HG02981 (cell line): Measurements from ENCODE around the gene PIM2.

ENCODE experiments used
- ATAC-seq: cut with Tn5 transposase; IDR thresholded peaks from one replicate; pipeline ENCODE4 v1.9.1; 2021; ENCODE audit warnings: mild to moderate bottlenecking, moderate library complexity; ENCODE audit not compliant: unreplicated experiment

The PIM2 gene

DNA sequence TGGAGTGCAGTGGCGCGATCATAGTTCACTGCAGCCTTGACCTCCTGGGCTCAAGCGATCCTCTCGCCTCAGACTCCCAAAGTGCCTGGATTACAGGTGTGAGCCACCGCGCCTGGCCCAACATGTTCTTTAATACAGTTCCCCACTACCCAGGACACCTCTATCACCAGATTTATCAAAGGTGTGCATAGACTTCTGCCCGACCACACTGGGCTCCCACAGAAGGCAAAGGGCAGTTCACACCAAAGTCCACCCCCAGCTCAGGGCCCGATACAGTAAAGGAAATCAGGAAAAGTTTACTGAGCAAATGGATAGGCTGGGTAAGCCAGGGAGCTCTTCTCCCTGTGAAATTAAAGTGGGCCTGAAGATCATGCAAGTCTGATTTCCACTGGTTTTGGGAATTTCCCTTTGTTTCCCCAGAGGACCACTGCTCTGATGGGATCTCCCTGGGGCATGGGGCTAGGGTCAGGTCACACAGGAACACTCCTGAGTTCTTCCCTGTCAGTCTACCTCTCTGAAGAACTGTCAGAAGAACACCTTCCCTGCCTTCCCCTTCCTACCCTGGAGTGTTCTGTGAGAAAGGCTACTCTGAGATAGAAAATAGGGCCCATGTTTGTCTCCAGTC lies 17.7 kb upstream of the PIM2 start:
- no peak for ATAC-seq

DNA sequence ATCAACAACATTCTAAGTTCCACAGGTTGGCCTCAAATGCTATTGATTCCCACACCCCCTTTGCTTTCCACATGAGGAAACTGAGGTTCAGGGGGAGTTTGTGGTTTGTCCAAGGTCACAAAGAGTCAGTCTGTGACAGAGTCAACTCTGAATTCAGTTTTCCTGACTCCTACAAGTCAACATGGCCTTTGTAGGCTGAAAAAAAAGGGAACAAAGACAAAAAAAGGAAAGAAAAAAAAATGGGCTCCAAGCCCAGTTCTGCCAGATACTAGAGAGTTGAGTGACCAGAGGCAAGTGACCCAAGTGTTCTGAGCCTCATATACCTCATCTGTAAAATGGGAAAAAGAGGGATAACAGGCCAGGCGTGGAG lies 16.5 kb upstream of the PIM2 start:
- ATAC-seq, result no peak

DNA sequence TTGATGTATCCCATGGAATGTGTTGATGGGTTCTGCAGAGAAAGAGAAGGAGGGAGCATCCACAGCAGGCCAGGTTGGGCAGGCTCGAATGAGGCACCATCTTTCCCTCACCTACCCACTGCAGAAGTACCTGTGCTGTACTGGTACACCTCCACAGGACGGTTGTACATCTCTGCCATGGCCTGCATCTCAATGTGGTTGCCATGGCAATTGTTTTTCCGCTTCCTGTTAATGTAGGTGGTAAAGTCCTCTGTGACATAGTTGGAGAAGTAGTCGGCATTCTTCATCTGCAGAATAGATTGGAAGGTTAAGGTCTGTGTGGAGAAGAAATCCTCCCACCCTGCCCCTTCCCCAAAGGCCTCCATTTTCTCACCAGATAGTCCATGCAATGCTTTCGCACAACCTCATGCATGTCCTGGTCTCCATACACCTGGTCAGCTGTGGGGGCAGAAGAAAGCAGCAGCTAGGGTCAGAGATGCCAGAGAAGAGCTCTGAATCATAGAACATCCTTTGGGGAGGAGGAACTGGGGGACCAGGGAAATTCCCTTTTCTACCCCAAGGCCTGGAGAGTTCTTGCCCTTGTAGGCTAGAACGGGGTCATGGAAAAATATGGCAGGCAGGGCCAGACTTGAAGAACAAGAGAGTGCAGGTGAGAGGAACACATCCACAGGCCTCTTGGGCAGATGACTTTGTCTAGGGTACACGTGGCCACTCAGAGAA lies 15.9 kb upstream of the PIM2 start:
- ATAC-seq, result no peak

DNA sequence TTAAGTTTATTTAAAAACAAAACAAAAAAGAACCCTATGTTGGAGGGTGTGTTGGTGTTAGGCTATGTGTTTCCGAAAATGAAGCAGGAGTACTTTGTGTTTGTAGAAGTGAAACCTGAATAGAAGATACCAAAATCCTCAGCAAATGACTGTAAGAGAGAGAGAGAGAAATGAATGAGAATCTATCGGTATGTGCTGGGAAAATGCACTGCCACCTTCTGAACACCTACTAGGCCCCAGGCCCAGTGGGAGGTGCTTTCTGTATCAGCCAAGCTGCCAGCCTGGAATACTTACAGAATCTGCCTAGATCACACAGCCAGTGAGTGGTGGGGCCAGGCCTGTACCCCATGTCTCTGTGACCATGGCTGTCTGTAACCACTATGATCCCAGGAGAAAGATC lies 14.9 kb upstream of the PIM2 start:
- no peak for ATAC-seq

DNA sequence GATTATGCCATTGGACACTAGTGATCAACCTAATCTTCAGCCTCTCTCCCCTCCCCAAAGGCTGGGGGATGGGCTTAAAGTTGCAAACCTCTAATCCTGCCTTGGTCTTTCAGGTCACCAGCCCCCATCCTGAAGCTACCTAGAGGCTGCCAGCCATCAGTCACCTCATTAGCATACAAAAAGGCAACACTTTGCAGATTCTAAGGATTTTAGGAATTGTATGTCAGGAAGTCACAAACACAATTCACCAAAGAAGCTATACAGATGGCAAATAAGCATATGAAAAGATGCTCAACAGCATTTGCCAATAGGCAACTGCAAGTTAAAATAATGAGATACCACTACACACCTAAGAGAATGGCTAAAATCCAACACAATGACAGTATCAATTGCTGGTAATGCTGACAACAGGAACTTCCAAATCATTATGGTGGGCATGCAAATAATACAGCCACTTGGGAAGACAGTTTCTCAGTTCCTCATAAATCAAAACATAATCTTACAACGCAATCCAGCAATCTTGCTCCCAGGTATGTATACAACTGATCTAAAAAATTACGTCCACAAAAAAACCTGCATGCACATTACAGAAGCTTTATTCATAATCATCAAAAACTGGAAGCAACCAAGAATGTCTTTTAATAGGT lies 9.0 kb upstream of the PIM2 start:
- no peak for ATAC-seq

DNA sequence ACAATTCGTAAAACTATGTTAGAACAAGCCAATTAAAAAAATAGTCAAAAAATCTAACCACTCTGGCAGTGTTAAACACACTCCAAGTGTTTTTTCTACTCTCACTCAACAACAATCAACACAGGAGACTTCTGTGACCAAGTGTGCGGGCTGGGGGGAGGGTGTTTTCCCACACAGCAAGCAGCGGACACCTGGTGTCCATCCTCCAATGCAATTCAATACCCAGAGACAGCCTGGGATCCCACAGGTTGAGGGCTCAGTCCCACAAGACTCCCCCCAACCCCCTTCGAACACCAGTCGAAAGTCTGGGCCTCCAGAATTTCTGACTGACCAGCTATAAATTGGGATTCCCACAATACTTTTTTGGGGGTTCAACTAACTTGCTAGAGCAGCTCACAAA lies 8.3 kb upstream of the PIM2 start:
- no peak for ATAC-seq

DNA sequence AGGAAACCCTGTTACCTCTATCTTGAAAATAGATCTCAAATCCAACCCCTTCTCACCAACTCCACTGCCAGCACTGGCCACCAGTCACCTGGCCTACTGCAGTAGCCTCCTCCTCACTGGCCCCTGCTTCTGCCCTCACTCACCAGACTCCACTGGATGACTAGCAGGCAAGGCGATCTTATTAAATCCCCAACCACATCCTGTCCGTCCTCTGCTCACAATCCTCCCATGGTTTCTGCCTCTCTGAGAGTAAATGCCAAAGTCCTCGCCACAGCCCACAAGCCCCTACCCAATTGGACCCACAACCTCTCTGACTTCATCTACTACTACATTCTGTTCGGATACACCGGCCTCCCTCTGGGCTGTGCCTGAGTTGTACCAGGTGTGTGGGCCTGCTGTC lies 5.4 kb upstream of the PIM2 start:
- ATAC-seq, result no peak

DNA sequence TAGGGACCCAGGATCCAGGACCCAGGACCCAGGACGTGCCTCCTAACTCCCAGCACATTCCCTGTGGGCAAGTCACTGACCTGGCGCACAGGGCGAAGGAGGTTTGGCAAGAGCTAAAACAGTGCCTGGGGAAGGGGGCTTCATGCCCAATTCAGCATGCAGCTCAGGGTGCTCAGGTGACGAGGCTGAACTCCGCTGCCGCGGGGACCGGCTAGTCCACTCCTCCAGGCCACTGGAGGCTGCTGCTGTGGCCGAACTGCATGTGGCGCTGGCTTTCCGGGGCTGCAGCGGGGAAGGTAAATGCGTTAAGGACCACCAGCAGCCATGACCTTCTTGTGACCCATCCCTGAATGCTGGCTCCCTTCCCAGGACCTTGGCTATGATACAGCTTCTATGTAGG lies 4.9 kb upstream of the PIM2 start:
- no peak for ATAC-seq

DNA sequence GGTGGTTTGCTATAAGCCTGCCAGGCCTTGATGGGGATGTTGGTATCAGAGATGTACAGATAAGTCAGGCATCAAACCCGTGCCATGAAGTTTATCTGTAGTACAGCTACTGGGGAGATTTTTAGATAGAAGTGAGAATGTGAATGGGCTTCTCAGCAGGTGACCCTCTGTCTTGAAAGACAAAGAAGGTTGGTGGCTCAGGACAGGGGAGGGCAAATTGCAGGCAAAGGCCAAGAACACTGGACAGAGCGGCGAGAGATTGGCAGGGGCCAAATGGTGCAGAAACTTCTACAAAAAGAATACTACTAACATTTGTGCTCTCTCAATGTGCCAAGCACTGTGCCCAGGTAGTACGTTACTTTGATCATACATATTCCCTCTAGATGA lies 1.9 kb upstream of the PIM2 start:
- ATAC-seq, result no peak

DNA sequence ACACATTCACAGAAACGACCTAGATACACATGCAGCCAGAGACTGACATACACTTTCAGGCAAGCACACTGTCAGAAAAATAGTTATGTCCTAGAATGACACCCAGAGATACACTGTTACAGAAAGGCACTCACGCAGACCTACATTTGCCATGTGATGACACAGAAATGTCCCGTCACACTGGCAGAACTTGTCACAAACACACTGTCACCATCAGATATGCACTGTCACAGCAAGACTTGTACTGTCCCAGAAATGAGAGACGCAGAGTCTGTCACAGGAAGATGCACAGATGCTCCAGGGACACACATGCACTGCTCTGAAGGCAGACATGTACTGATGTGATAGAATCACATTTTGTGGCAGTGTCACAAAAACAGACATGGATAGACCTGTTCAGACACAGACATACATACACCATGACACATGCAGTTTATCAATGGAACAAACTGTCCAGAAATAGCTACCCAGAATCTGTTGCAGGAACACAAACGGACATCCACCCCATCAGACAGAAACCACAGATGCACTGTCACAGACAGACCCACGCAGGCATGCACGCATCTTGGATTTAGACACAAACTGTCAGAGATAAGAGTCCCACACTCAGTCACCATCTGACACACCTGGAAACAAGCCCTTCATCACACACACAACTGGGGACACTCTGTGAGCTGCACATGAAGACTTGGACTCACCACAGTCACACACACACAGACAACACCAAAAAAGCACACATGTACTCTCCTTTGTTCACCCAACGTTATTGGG lies 1.3 kb upstream of the PIM2 start:
- no peak for ATAC-seq

DNA sequence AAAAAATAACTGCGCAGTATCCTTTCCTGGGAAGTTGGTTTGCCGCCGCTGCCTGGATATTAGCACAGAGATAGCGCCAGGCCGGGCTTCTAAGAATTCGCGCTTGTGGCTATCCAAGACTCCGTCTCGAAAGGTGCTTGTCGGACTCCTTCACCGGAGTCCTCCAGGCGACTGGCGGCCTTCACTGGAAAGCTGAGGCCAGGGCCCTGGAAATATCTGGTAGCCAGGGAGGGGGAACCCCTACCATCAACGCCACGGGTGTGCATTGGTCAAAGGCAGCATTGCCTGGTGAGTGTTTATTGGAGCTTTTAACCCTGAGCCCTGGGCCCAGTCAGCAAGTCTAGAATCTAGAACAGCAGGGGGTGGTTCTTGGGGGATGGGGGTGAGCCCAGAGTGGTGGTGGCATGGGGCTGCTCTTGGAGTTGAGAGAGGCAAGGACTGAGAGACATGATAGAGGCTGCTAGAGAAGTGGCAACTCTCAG lies 577 bp upstream of the PIM2 start:
- ATAC-seq, result peak; percentile 16

DNA sequence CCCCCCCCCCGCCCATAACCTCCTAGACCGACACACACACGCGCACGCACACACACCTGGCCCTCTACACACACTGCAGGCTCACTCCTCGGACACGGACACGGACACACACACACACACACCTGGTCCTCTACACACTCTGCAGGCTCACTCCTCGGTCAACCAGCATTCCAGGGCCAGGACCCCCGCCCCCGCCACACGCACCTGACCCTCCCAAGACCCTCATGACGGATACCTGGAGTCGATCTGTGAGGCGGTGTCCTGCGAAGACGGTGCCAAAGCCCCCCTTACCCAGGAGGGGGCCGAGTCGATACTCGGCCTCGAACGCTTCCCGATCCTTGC lies 552 bp downstream of the PIM2 start:
- ATAC-seq, result no peak

DNA sequence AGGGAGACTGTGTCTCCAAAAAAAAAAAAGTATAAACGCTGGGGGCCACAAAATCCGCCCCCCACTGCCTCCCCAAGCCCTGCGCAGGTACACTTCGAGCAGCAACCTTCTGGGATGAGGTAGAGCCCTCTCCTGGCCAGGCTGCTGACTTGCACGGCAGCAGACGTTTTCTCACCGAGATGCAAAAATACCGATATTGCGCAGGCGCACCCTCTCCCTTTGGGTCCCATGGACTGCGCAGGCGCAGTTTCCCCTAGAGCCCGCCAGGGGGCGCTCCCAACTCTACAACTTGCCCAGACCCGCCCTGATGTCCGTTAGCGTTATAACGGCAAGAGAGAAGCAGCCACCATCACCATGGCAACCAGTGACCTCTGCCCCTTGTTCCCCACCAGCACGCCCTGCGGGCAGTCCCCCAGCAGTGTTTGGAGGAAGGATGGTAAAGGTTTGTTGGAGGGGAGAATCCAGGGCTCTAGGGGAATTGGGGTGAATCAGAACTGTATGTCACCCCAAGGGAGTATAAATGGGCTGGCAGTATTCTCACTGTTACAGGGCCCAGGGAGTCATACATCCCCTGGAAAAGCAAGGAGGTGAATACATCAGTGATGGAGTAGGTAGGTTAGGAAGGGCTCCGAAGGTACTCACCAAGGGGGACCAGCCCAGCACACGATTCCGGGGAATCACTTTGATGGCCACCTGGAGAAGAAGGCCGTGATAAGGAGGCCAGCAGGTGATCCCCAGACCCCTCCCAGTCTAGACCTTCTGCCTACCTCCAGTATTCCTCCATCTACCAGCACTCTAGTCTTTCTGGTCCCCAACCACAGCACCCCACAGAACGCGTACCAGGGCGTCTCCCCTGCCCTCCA lies 1.5 kb downstream of the PIM2 start:
- ATAC-seq, result peak; percentile 40

DNA sequence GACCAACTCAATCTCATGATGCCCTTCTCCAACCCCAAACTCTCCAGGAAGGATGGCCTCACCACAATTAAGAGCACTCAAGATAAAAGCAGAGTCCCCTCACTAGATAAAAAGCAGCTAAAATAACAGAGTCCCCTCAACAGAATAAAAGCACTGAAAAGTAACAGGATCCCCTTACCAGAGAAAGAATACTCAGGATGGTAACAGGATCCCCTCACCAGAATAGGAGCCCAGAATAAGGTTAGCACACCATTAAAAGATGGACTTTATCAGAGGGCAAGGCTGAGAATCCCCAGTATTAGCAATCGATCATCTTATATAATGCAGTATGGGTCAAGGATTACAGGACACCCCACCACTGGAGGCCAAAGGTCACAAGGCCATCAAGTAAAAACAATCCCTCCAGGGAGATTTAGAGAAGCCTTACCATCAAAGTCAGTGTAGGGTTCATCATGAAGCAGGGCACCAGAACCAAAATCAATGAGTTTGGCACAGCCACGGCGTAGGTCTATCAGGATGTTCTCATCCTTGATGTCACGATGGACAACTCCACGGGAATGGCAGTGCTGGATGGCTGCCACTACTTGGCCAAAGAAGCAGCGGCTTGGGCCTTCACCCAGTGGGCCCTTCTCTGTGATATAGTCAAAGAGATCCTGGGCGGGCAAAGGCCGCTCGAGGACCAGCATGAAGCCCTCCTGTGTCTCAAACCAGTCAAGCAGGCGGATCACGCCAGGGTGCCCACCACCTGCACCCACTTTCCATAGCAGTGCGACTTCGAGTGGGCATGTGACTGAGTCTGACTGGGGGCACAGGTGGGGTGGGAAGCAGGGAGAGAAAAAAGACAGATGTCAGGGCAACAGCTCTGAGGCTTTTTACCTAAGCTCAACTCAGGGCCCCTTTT lies 4.0 kb downstream of the PIM2 start:
- ATAC-seq, result no peak

DNA sequence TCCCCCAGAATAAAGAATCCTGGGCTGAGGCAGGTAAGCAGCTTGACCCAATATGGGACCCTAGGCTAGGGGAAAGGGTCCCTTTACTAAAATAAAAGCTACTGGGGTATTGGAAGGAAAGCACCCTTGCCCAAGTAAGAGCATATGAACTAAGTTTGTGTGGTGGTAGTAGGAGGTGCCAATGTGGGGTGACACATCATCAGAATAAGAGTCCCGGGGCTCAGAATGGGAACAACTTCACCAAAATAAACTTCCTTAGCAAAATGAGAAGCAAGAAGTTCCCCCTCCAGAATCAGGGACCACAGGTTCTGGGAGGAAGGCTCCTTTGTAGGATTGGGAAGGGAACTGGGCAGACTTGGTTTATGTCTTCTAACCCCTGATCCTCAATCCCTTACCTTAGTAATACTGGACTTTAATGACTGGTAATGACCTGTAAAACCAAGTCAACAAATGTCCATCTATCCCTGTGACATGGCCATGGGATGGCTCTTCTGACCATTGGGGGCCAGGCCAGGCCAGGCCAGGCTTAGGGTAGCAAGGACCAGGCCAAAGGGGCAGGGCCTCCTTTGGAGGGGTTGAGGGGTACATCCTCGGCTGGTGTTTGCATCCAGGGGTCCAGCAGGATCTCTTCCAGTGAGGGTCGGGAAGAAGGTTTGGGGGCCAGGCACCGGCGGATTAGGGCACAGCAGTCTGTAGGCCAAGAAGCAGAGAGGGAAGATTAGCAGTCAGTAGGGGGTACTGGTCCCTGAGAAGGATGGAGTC lies 5.0 kb downstream of the PIM2 start:
- no peak for ATAC-seq

DNA sequence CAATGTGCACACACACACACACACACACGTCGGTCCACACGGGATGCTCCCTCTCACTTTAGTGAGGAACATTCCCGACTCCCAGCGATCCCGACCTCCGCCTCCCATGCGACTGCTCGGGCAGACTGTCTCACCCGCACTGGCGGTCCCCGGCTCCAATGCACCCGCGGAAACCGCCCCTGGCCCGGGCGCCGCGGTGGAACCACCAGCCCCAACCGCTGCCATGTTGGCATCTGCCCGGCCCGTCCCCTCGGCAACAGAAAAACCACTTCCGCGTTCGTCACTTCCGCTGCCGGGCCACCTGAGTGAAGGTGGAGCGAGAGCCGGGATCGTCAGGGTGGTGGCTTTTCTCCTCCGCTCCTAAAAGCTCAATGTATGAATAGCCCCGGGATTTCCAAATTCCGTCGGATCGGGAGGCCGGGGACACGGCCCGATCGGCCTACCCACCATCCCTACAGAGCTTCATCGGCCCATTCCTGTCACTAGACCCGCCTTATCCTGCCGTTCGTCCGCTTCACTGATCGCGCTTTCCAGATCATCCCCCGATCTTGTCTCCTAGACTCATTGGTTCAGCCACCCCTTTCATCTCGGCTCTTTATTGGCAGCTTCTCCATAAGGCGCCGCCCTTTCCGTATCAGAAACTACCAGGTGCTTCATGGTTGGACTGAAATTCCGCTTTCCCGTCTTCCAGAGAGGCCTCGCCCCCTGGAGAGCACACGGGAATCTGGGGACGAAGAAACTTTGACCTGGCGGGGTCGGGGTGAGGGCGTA lies 7.2 kb downstream of the PIM2 start, which contains the start of gene SLC35A2:
Gene SLC35A2 (minus strand): TSS at position 235 of the 771 bp plus-strand sequence. CDS start 10 bp downstream, at position 225.
- ATAC-seq, result peak; percentile 59

DNA sequence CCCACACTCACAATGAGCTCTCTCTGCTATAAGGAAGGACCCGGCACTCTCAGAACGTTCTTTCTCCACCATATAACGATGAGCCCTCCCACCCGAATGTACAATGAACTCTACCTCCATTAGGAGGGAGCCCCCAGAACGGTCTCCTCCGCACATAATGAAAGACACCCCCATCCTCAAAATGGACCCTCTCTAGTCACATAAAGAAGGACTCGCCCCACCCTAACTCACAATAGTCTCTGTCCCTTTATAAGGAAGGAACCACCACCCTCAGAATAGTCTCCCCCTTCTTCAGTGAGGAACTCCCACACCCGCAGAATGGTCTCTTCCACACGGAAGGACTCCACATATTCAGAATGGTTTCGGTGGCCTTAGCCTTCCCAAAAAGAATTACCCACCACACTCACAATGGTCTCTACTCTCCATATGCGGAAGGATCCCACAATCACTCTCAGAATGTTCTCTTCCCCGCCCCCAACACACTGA lies 7.9 kb downstream of the PIM2 start:
- no peak for ATAC-seq

DNA sequence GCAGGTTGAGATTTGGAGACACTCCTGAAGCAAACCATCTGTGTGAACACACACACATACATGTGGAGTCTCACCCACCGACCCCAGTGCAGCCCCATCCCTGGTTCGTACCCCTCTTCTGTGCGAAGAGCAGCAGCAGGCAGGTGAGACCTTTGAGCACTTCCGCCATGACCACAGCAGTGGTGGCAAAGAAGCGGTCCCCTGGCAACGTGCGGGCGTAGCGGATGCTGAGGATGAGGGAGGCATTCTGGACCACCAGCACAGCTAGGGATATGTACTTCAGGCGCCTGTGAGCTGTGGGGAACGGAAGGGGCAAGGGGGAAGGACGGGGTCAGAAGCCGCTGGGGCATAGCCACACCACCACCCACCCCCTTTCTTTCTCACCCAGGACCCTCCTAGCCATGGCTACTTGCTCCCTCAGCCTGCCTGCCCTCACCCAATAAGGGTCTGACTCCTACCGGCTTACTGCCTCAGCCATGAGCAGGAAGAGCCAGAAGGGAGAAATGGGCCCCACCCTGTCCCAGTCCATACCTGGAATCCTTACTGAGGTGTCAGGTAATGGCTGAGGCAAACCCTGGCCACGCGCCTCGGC lies 9.0 kb downstream of the PIM2 start:
- no peak for ATAC-seq
